GM21786 (cell line): ENCODE data around the gene URM1.
"Not testable (repeated sequence)": the region's sequence is repeated elsewhere in the genome, so short reads cannot be mapped to it uniquely, and the experiment has no call there.

Experiments
- ATAC-seq: cut with Tn5 transposase; IDR thresholded peaks from one replicate; pipeline ENCODE4 v1.9.1; 2021; ENCODE audit not compliant: unreplicated experiment

Gene URM1

DNA sequence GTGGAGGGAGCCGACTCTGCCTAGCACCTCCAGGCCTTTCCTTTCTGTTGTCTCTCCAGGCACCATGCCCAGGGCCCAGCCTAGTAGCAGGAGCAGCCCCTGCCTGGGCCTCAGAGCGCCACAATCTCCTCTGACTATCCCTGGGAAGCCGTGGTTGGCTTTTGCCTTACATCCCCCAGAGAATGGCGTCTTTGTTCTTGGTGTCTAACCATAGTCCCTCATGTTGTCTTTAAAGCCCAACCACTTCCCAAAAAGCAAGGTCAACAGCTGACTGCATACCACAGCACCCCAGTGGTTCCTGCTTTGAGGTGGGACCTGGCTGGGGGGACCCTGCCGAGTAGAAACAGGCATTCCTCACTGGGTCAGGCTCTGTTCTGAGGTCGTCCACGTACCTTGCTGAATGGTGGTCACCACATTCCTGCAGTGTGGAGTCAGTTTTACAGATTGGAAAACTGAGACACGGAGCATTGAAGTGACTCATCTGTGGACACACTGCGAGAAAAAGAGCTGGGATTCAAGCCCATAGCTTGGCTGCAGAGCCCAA lies 35.7 kb downstream of the URM1 start:
- no peak for ATAC-seq

DNA sequence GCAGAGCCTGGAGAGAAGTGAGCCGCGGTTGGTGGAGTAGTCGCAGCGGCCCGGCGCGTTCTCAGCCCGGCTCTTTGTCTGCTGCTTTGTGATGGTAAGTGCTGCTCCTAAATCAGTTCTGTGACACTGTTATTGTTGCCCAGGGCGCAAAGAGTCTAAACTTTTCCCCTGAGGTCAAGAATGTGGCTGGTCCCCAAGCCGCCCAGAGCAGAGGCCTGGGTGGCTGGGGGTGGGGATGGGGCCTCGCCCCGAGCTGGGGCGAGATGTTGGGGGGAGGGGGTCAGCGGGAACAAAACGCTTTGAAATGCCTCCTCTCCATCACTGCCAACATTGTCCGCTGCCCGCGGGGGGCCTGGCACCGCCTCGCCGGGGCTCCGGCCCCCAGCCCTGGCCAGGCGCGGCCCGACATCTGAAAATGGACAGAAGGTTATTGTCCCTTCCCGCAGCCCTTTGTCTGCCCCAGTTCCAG lies 37.8 kb downstream of the URM1 start:
- no peak for ATAC-seq

DNA sequence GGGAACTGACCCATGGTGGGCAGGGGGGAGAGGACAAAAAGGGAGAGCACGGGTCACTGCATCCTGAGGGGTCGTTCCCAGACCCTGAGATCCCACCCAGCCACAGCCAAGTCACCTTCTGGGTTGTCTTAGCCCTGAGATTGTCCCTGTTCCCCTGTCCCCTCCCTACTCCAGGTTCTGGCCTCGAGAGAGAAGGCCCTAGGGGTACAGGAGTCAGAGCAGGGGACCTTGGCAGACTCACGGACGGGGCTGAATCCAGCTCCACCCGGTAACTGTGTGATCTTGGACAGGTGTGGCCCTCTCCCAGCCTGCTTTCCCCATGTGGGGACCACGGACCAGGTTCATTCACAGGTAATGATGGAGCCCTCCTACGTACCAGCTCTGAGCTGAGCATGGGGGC lies 38.3 kb downstream of the URM1 start:
- no peak for ATAC-seq

DNA sequence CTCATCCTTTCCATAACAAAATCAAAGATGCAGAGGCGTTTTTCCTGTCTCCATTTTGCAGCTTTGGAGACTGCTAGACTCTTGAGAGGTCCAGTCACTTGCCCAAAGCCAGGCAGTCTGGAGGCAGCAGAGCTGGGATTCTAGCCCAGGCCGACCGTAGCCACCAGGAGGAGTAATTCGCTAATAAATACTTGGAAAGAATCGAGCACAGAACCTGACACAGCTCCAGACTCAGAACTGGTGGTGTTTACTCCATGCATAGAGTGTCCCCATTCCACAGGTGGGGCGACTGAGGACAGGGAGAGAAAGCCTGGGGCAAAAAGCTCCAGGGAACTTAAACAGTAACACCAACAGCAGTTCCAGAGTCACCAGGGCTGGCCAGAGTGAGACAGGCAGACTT lies 38.8 kb downstream of the URM1 start:
- ATAC-seq = no peak

DNA sequence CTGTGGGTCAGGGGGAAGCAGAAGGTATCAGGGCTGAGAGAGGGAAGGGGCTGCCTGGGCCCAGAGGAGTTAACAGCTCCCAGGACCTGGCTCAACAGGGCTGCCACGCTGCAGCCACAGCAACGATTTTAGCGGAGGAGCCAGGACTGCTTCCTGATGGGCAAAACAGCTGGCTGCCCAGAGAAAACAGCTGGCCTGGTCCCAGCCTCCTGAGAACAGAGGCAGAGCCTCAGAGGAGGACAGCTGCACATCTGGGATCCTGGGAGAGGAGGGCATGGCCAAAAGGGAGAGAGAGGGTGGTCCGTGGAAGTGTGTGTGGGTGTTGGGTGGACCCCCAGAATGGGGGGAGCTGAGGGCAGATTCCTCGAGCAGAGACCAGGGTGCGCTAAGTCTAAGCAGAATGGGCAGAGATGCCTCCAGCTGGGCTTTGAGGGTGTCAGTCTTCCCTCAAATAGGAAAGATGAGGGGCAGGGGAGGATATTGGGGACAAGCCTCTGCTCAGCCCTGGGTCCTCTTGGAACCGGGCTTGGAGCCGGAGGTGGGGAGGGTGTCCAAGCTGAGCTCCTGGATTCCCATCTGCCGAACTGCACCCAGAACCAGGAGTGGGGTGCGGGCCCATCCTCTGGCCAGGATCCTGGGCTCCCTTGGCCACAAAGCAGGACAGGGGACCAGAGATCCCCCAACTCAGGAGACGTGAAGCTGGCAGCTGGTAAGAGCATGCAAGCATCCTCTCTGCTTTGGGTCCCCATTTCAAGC lies 40.4 kb downstream of the URM1 start:
- ATAC-seq = no peak

DNA sequence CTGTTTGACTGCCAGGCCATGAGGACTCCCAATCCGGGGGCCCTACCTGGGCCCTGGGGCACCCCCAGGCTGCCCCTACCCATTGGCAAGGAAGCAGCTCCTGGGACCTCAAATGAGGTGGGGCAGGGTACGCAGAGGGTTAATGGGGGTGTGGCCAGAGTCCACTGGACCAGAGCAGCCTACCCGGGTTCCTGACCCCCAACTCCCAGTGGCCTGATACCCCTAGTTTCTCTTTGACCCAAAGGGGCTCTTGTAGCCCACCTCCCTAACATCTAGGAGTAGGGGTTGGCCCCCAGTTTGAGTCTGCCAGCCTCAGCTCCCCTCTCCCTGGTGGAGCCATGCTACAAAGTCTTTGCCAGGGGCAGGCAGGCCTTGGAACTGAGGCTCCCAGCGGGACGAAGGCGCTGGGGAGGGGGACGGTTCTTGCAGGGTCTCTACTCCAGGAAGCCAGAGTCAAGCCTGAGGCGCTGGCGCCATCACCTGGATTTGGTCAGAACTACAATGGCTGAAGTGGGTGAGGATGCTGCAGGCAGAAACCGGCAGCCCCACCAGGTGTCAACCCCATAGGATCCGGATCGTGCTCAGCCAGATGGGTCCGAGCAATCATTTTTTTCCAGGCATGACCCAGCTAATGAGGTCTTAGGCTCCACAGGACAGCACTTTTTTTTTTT lies 41.1 kb downstream of the URM1 start:
- no peak for ATAC-seq

DNA sequence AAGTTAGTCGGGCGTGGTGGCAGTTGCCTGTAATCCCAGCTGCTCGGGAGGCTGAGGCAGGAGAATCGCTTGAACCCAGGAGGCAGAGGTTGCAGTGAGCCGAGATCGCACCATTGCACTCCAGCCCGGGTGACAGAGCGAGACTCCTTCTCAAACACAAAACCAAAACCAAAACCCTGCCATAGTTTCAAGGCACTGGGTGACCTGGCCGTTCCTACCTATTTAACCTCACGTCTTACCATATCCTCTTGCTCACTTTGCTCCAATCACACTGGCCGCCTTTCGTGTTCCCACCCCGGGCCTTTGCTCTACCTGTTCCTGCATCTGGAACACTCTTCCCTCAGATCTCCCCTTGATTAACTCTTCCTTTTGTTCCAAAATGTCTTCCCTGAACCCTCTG lies 42.6 kb downstream of the URM1 start:
- not testable (repeated sequence) for ATAC-seq

DNA sequence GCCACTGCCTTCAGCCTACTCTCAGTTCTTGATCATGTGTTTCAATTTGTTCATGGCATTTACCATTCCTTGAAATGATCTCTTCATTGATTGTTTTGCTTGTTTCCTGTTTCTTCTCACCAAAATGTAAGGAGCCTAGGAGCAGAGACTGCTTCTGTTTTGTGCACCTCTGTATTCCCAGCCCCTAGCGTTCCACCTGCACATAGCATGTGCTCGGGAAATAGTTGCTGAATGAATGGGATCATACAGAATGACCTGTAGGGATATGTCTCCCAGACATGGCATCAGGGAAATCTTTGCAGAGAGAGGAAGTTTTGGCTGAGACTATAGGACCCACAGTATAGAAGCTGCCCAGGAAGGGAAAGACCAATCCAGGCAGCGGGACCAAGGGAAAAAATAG lies 43.3 kb downstream of the URM1 start:
- no peak for ATAC-seq

DNA sequence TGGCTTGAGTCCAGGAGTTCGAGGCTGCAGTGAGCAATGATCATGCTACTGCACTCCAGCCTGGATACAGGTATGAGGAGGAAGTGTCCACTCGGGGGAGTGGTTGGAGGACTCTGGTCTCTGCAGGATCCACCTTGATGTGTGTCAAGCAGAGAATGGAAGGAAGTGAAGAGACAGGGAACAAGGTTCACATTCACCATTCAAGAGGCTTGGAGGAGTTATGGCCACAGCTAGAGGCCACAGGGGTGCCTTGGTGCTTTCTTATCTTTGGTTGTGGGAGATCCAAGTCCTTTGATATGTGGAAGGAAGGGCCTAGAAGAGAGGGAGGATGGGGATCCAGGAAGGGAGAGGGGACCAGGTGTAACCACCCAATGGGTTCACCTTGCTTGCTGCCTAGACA lies 44.1 kb downstream of the URM1 start:
- ATAC-seq = no peak

DNA sequence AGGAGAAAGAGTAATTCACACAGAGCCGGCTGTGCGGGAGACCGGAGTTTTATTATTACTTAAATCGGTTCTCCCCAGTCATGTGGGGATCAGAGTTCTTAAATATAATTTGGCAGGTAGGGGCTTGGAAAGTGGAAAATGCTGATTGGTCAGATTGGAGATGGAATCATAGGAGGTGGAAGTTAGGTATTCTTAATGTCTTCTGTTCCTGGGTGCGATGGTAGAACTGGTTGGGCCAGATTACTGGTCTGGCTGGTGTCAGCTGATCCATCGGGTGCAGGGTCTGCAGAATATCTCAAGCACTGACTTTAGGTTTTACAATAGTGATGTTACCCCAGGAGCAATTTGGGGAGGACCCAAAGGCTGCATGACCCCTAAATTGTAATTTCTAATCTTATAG lies 44.8 kb downstream of the URM1 start:
- no peak for ATAC-seq

DNA sequence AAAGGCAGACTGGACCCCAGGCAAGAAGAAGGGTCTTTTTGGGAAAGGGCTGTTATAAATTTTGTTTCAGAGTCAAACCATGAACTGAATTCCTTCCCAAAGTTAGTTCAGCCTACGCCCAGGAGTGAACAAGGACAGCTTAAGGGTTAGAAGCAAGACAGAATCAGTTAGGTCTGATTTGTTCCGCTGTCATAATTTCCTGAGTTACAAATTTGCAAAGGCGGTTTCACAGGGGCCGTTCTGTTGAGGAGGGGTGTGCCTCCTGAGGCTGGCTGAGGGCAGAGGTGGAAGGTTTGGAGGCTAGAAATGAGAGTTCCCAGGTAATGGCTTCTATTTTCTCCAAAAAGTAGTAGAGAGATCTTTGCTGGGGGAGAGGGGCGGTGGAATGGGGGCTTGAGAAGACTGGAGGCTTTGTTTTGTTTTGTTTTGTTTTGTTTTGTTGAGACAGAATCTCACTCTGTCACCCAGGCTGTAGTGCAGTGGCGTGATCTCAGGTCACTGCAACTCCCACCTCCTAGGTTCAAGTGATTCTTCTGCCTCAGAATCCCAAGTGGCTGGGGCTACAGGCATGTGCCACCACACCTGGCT lies 45.4 kb downstream of the URM1 start:
- ATAC-seq = no peak

DNA sequence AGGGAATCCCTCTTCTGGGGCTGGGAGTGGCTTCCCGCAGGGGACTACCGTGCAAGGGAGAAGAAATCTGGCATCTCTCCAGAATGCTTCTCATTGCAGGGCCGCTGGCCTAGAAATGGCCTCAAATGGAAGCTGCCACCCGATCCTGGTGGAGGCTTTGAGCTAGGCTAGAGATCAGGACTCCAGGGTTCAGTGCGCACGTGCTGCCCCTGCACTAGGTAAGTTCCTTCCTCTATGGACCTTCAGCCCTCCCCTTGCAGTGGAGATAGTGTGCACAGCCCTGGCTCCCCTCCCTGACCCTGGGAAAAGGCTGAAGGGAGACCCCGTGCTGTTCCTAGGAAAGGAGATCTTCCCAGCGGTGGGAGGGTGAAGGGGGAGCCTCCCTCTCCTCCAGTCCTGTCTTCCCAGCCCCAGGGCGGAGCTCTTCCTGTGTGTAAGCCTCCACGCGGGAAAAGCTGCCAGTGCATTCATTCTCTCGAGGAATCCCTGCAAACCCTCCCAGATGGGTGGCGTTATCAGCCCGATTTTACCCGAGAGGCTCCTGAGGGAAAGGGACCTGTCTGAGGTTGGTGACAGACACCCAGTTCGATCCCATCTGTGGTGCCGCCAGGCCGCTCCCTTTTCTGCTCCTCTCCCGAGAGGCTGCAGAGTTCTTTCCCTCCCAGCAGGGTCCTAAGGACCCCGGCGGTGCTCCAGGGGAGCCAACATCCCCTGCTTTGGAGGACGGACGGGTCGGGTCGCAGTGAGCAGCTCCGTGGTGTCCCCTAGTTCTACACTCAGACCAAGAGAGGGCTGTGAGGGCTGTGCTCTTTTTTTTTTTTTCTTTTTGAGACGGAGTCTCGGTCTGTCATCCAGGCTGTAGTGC lies 48.1 kb downstream of the URM1 start:
- ATAC-seq = no peak

DNA sequence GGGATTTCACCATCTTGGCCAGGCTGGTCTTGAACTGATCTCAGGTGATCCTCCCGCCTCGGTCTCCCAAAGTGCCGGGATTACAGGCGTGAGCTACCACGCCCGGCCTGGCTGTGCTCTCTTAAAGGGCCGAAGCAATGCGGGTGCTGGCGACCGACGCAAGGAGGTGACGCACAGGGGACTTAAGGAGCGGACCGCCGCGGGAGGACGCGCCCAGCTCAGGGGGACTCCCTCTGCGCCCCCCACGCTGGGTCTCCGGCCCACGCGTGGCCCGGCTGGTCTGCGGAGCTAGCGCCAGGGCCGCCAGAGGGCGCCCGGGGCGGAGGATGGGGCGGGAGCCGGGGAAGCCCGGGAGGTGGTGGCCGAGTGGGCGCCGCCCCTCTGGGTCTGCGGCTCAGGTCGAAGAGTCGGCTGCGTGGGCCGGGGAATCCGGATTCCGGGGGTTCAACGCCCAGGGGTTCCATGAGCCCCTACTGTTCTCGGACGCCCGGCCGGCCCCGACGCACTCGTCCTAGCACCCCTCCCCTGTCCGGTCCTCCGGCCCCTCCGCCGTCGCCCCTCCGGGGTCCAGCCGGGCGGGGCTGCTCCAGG lies 49.0 kb downstream of the URM1 start:
- ATAC-seq = peak; percentile 51

DNA sequence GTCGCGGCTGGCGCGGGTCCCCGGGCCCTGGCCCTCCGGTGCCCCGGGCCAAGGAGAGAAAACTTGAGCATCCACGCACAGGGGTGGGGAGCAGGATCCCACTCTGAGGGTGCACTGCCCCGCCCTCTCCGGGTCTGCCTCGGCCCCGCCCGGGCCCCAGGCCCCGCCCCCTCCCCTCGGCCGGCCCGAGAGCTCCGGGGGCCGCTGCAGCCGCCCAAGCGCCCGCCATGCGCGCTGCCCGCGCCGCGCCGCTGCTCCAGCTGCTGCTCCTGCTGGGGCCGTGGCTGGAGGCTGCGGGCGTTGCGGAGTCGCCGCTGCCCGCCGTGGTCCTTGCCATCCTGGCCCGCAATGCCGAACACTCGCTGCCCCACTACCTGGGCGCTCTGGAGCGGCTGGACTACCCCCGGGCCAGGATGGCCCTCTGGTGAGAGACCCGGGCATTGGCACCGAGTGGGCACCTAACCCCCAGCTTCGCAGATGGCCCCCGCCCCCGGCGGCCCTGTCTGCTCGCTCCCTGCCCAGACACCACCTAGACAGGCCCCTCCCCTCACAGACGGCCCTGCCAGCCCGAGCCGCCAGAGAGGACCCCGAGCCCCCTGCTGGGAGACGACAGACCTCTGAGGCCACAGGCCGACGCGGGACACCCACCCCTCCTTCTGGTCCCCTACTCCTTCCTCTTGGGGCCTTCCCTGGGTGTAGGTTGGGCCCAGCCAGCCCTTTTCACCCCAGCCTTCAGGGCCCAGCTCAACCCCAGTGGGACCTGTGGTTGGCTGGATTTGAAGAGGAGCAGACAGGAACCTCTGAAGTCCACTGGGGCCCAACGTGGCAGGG lies 49.7 kb downstream of the URM1 start, which contains the start of gene CERCAM:
Gene CERCAM (plus strand): TSS at position 207 of the 831 bp plus-strand sequence. CDS start 21 bp downstream, at position 228.
- peak; percentile 75 for ATAC-seq

DNA sequence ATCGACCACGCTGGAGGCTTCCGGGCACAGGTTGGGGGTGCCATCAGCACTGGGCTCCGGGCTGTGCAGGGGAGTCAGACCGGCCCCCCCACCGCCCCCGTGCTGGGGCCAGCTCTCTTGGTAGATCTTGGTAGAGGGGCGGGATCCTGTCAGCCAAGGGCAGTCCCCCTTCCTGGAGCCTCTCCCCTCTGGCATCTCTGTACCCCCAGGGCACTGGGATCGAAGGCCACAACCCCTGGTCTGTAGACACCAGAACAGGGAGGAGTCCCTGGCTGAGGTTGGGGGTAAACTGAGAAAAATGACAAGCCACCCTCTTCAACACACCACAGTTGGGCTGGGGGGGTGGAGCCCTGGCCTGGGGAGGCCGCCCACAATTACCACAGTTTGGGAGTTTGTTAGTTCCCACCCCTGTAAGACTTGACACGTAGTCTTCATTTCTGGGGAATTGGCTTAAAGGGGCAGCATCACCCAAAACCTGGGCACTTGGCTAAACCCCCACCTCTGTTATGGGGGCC lies 50.4 kb downstream of the URM1 start:
- ATAC-seq = no peak

DNA sequence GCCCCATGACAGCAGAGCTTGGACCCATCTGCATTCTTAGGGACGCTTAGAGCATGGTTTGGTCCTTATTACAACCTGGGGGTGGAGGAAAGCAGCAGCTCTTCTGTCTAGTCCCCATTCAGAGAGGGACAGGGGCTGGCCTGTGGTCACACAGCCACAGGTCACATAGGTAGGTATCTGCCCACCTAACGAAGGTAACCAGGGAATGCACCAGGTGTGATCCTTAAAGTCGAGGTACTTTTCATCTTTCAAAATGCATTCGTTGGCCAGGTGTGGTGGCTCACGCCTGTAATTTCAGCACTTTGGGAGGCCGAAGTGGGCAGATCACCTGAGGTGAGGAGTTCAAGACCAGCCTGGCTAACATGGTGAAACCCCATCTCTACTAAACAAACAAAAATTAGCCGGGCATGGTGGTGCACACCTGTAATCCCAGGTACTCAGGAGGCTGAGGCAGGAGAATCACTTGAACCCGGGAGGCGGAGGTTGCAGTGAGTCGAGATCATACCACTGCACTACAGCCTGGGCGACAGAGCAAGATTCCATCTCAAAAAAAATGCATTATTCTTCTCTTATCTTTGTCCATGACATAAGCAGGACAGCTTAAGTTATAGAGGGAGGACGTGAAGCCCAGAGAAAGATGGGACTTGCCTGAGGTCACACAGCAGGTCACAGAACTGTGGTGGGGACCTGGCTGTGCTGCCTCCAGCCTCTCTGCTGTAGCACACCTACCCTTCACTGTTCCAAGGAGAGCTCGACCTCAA lies 51.0 kb downstream of the URM1 start:
- not testable (repeated sequence) for ATAC-seq

DNA sequence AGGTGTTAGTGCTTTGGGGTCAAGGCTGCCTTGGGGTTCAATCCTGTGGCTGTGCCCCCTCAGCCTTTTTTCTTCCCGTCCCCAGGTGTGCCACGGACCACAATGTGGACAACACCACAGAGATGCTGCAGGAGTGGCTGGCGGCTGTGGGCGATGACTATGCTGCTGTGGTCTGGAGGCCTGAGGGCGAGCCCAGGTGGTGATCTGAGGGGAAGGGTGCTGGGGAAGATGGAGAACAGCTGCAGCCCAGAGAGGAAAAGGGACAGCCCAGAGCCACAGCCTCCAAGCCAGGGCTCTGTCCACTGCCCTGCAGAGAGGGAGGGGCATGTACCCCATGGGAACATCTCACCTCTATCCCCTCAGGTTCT lies 51.6 kb downstream of the URM1 start:
- ATAC-seq = no peak

DNA sequence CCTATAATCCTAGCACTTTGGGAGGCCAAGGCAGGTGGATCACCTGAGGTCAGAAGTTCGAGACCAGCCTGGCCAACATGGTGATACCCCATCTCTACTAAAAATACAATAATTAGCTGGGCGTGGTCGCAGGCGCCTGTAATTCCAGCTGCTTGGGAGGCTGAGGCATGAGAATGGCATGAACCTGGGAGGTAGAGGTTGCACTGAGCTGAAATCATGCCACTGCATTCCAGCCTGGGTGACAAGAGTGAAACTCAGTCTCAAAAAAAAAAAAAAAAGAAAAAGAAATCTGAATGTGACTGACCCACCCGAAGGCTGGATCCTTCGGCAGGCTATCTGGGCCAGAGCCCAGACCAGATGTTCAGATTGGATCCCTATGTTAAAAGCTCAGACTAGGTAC lies 52.2 kb downstream of the URM1 start:
- not testable (repeated sequence) for ATAC-seq
